ENCODE measurements around the gene ATAD2B.

The ATAD2B gene

DNA sequence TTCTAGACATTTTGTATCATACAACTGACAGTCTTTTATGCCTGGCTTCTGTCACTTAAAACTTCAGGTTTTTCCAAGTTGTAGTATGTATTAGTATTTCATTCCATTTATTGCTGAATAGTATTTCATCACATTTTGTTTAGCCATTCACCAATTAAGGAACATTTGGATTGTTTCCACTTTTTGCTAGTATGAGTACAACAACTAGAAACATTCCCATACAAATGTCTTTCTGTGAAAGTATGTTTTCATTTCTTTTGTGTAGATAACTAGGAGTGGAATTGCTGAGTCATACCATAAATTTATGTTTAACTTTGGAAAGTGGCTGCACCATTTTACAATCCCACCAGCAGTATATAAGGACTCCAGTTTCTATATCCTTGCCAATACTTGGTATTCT lies 135.9 kb downstream of the ATAD2B start:
- H3K79me2 ChIP-seq (ENCODE audit: insufficient read depth, low read depth): no peaks in the 10 kb centered on the region
- no peak overlapping the region for H3K4me3 ChIP-seq (IDR thresholded peaks at IDR 0.05; ENCODE audit: insufficient read depth, low read depth, low read length)
- no peak overlapping the region for H3K9ac ChIP-seq
- H3K4me2 ChIP-seq: no peak overlapping the region
- peaks cover 6% of the 10 kb centered on the region for H3K4me1 ChIP-seq (ENCODE audit: low read depth, poor library complexity, severe bottlenecking)
- H3K27me3 ChIP-seq (ENCODE audit: insufficient read depth, low read depth): no peaks in the 10 kb centered on the region
- no peak overlapping the region for H2AFZ ChIP-seq (ENCODE audit: low read depth)
- TF ChIP-seq, protein P1, sequence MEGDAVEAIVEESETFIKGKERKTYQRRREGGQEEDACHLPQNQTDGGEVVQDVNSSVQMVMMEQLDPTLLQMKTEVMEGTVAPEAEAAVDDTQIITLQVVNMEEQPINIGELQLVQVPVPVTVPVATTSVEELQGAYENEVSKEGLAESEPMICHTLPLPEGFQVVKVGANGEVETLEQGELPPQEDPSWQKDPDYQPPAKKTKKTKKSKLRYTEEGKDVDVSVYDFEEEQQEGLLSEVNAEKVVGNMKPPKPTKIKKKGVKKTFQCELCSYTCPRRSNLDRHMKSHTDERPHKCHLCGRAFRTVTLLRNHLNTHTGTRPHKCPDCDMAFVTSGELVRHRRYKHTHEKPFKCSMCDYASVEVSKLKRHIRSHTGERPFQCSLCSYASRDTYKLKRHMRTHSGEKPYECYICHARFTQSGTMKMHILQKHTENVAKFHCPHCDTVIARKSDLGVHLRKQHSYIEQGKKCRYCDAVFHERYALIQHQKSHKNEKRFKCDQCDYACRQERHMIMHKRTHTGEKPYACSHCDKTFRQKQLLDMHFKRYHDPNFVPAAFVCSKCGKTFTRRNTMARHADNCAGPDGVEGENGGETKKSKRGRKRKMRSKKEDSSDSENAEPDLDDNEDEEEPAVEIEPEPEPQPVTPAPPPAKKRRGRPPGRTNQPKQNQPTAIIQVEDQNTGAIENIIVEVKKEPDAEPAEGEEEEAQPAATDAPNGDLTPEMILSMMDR (conservative IDR thresholded peaks at IDR 0.05; ENCODE audit: low read depth, low read length): no peak
- no peaks in the 10 kb centered on the region for H3K36me3 ChIP-seq (ENCODE audit: insufficient read depth)
- no peak overlapping the region for H3K27ac ChIP-seq
- no peaks in the 10 kb centered on the region for H4K20me1 ChIP-seq (ENCODE audit: insufficient read depth)

DNA sequence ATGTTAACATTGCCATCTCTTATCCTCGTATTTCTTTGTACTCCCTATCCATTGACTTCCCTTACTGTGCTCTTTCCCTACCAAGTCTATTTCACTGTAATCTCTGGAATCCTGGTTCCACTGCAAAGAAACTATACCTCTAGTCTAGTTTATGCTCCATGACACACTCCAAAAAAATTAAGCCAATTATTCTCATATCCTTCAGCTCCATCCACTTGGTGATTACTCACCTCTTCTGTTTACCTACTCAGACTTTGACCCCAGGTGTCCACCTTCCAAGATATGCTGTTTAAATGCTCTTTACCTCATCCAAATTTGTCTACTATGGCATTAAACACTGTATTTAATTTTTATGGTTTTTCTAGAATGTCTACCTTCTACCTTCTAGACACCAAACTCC lies 137.9 kb downstream of the ATAD2B start:
- no peak overlapping the region for H3K27ac ChIP-seq
- H3K79me2 ChIP-seq (ENCODE audit: insufficient read depth, low read depth): no peaks in the 10 kb centered on the region
- H3K36me3 ChIP-seq (ENCODE audit: insufficient read depth): no peaks in the 10 kb centered on the region
- no peaks in the 10 kb centered on the region for H3K27me3 ChIP-seq (ENCODE audit: insufficient read depth, low read depth)
- H3K4me1 ChIP-seq (ENCODE audit: low read depth, poor library complexity, severe bottlenecking): peaks cover 4% of the 10 kb centered on the region
- H3K4me3 ChIP-seq (IDR thresholded peaks at IDR 0.05; ENCODE audit: insufficient read depth, low read depth, low read length): no peak overlapping the region
- H4K20me1 ChIP-seq (ENCODE audit: insufficient read depth): no peaks in the 10 kb centered on the region
- no peak overlapping the region for H2AFZ ChIP-seq (ENCODE audit: low read depth)
- TF ChIP-seq, protein P1 (conservative IDR thresholded peaks at IDR 0.05; ENCODE audit: low read depth, low read length): no peak
- H3K4me2 ChIP-seq: no peak overlapping the region
- H3K9ac ChIP-seq: no peak overlapping the region

DNA sequence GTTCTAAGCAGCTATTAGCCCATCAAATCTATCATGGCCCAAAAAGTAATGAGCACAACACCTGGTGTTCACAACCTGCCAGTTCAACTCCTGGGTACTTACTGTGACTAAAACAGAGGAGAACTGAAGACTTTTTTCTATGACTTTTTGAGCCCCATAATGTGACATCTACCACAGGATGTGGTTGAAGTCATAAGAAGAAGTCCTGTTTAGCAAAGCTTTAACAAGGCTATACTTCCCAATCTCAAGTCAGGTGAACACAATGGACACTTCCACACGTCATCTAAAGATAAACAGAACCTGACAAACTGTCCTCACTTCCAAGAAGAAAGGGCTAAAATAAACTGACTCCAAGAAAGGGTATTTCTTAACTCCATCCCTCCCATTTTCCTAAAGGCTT lies 138.8 kb downstream of the ATAD2B start:
- Histone ChIP-seq H3K36me3 (ENCODE audit: insufficient read depth) (no peaks in the 10 kb centered on the region), H3K79me2 (ENCODE audit: insufficient read depth, low read depth) (no peaks in the 10 kb centered on the region), H2AFZ (ENCODE audit: low read depth) (no peak overlapping the region), H3K27me3 (ENCODE audit: insufficient read depth, low read depth) (no peaks in the 10 kb centered on the region), H3K4me1 (ENCODE audit: low read depth, poor library complexity, severe bottlenecking) (peaks cover 4% of the 10 kb centered on the region), H3K9ac (no peak overlapping the region), H4K20me1 (ENCODE audit: insufficient read depth) (no peaks in the 10 kb centered on the region), H3K4me2 (no peak overlapping the region), H3K4me3 (IDR thresholded peaks at IDR 0.05; ENCODE audit: insufficient read depth, low read depth, low read length) (no peak overlapping the region), H3K27ac (no peak overlapping the region)
- TF ChIP-seq, protein P1 (conservative IDR thresholded peaks at IDR 0.05; ENCODE audit: low read depth, low read length): no peak

- H3K4me2 ChIP-seq: no peak overlapping the region
- no peaks in the 10 kb centered on the region for H3K4me1 ChIP-seq (ENCODE audit: low read depth, poor library complexity, severe bottlenecking)
- TF ChIP-seq, protein P1 (conservative IDR thresholded peaks at IDR 0.05; ENCODE audit: low read depth, low read length): no peak
- no peaks in the 10 kb centered on the region for H3K79me2 ChIP-seq (ENCODE audit: insufficient read depth, low read depth)
- no peaks in the 10 kb centered on the region for H4K20me1 ChIP-seq (ENCODE audit: insufficient read depth)
- no peak overlapping the region for H3K27ac ChIP-seq
- no peak overlapping the region for H3K9ac ChIP-seq
- H3K4me3 ChIP-seq (IDR thresholded peaks at IDR 0.05; ENCODE audit: insufficient read depth, low read depth, low read length): no peak overlapping the region
- no peak overlapping the region for H2AFZ ChIP-seq (ENCODE audit: low read depth)
- H3K36me3 ChIP-seq (ENCODE audit: insufficient read depth): no peaks in the 10 kb centered on the region
- no peaks in the 10 kb centered on the region for H3K27me3 ChIP-seq (ENCODE audit: insufficient read depth, low read depth)
Observed at GRCh38 chr2:23784971-23785370, 142.0 kb downstream of the ATAD2B start.
